ENCODE measurements around the gene HDAC7.

The HDAC7 gene

DNA sequence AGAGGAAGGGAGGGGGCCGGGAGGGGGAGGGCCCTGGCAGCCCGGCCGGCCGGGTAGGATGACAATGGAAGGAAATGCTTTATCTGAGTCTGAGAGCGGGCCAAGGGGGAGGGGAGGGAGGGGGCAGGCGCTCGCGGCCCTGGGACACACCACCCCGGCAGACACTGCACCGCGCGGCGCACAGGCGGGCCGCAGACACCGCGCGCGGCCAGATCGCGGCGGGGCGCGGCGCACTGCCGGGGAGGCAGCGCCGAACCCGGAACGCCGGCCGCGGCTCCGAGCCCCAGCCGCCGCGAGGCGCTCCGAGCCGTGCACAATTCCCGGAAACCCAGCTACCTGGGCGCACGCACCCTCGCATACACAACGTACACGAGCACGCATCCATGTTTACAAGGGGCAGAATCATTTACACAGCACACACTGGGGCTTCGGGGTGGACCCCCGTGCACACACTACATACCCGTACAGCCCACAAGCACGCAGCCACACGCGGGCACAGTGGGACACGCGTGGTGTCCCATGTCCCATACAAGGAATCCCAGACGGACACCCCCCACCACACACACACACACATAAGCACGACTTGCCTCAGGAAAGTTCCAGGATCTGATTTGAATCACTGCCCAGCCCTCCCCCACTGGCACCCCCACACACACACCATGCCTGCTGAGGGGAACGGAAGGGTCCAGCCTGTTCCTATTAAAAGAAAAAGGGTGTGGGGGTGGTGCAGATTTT, at the start of gene HDAC7:
Gene HDAC7, minus strand, starts transcription at position 8 of the 735 bp plus-strand sequence. CDS start 118 bp downstream, outside the sequence.
- DNase-seq (ENCODE audit: low read depth), result no peak

DNA sequence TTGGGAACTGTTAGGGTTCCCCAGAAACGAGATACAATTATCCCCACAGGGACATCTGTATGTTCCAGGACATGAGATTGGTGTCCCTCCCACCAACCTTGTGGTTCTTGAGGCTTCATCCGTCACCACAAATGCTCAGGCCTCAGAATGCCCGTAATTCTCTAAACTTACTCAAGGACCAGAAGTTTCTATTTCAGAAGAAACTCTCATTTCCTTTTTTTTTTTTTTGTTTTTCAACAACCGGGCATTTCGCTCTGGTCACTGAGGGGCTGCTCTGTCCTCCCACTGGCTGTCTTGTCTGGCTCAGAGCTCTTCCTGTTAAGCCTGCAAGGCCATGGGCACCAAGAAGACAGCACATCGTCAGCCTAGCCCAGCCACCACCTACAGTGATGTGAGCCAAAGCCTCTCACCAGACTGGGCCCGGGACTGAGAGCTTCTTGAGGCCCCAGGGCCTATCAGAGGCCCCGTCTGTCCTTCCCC, 48.9 kb upstream of the HDAC7 start:
- no peak for DNase-seq (ENCODE audit: low read depth)

DNA sequence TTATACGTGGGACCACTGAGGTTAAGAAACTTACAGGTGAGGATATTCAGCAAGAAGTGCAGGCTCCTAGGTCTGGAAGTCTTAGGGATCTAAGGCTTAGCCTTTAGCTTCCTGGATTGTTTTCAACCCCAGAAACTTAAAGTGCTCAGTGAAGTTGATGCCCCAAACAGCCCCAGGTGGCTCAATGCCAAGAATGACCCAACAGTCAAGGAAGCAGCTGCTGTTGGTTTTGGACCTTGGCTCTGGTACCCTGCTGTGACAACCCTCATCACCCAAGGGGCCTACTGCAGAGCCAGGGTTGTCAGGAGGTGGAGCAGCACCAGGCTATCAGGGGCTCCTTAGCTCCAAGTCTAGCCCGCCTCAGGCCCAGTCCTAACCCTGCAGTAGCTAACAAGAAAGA, 48.3 kb upstream of the HDAC7 start:
- no peak for DNase-seq (ENCODE audit: low read depth)

DNA sequence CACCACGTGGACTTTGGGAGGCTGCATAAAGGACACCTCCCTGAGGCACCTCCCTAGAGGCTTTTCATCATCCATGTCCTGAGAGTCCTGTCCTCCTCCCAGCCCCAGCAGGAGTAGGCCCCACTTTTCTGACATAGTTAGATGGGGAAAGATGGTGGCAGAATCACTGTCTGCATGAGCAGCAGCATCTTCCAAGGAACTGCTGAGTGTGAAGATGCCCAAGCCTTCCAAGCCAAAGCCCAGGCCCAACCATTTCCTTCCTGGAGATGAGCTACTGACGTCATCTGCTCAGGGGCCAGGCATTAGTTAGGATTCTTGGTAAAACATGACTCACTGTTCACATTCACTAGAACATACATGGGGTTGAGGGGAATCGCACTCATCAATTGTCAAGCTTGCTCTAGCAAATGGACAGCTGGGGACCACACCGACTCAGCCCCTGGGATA, 47.8 kb upstream of the HDAC7 start:
- peak; percentile 71 for DNase-seq (ENCODE audit: low read depth)

DNA sequence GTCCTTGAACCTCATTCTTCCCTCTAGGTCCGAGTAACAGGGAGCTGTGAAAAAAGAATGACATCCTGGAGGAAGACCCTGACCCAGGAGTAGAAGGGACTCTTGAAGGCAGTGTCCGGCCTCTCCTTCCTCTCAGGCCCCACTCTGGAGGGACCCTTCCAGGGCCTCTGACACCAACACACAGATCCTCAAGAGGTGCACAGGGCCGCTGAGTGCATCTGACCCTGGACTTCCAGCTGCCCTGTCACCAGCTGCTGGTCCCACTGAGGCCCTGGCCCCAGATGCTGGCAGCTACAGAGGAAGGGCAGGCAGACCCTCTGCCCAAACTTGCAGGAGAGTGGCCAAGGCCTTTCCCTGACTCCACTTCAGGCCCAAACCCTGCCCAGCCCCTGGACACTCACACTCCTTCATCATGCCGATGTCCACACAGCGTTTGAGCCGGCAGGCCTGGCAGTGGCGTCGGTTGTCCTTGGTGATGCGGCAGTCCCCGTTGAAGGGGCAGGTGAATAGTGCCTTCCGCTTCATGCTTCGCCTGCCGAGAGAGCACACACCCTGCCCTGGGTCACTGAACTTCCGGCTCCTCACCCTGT, 45.0 kb upstream of the HDAC7 start:
- DNase-seq (ENCODE audit: low read depth), result no peak

DNA sequence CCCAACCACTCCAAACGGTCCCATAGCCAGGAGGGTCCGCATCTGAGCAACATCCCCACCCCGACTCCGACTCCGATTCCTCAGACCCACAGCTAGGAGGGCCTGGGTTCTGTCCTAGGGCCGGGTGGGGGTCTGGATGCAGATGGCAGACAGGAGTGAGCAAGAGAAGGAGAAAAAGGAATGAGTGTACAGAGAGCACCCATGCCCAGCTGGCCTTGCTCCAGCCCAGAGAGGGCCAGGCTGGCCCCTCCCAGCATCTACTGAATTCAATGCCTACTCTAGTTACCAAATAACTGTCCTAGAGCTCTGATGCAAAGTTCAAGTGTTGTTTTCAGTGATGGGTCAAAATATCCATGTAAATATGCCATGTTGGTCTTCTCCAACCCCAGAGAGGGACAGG, 44.3 kb upstream of the HDAC7 start:
- no peak for DNase-seq (ENCODE audit: low read depth)

DNA sequence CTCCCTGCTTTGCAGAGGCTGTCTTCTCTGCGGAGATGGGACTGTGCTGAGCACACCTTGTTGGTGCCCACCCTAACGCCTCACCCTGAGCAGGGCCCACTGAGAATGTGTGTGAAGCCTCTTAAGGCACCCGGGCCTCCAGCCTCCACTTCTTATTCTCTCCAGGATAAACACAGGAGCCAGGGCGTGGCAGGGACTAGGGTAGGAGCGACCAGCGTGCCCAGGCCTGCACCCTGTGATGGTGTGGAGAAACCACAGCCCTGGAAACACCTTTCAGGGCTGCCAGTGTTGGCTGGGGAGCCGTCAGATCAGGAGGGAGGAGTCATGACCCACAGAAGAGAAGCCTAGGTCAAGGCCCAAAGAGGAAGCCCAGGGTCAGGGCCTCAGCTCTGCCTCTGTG, 43.8 kb upstream of the HDAC7 start:
- no peak for DNase-seq (ENCODE audit: low read depth)

DNA sequence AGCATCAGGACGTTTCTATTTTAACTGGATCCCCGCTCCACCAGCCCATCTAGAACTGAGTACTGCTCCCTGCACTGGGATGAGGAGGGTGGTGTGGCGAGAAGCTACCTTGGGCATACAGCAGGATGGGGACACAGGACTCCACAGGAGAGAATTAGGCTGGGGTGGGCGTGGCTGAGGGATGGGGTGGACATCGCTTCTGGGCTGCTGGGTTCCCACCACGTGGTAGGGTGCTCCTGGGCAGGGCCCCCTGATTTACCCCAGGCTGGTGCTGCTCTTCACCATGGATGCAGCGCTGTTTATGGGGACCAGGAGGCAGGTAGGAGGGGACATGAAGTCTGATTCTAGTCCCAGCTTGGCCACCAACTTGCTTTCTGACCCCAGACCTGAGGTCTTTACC, 43.2 kb upstream of the HDAC7 start:
- no peak for DNase-seq (ENCODE audit: low read depth)

DNA sequence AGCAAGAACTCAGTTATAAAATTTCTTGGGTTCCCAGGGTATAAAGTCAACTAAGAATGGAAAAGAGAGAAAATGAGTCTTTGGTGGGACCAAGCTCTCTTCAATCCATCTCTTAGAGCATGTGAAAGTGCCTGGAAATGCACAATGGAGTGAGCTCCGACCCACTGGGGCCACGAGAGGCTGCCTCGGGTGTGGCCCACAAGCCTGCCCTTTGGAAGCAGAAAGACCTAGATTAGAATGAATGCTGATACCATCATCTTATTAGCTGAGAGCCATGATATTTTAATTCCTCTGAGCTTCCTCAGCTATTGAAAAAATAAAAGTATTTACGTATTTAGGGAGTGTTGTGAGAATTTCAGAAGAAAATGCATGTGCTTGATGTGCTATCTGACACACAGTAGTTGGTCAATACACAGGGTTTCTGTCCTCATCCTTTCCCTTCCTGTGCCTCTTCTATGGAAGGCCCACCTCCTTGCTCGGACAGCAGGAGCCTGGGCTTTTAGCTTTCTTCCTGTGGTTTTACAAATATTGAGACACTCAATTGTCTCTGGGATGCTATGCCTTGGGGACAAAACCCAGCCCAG, 42.6 kb upstream of the HDAC7 start:
- DNase-seq (ENCODE audit: low read depth), result no peak

DNA sequence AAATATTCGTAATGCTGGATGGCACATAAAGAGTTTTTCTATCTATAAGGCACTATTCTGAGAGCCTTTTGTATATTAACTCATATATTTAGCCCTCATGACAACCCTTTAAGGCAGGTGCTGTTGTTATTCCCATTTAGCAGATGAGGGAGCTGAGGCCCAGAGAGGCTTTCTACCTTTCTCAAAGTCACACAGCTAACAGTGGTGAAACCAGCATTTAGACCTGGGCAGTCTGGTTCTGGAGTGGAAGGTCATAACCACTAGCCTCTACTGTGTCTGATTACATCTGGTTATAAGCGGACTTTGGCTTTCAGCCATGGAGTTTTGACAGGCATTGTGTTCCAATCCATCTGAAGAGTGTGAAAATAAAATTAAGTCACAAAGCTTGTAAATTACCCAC, 41.2 kb upstream of the HDAC7 start:
- DNase-seq (ENCODE audit: low read depth), result no peak

DNA sequence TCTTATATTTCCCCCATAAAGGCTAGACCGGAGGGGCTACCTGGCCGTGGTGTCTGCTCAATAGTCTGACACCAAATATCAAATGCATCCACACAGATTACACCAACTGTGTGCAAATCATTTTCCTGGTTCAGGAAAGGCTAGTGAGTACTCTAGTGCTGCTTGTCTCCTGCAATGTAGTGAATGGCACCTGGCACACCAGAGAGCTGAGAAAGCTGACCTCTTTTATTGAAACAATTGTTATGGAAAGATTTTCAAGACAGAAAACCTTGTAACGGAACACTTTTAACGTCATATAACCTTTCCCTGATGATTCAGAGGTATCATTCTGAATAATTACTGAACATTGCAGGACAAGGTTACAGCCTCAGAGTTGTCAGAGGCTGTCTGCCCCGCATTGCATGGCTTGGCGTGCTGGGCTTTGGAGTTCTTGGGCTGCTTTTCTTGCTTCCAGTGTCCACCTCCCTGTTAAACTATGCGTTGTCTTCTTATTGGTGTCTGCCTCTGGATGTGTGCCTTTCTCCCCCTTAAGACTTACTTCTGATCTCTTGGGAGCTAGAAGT, 40.7 kb upstream of the HDAC7 start:
- no peak for DNase-seq (ENCODE audit: low read depth)

DNA sequence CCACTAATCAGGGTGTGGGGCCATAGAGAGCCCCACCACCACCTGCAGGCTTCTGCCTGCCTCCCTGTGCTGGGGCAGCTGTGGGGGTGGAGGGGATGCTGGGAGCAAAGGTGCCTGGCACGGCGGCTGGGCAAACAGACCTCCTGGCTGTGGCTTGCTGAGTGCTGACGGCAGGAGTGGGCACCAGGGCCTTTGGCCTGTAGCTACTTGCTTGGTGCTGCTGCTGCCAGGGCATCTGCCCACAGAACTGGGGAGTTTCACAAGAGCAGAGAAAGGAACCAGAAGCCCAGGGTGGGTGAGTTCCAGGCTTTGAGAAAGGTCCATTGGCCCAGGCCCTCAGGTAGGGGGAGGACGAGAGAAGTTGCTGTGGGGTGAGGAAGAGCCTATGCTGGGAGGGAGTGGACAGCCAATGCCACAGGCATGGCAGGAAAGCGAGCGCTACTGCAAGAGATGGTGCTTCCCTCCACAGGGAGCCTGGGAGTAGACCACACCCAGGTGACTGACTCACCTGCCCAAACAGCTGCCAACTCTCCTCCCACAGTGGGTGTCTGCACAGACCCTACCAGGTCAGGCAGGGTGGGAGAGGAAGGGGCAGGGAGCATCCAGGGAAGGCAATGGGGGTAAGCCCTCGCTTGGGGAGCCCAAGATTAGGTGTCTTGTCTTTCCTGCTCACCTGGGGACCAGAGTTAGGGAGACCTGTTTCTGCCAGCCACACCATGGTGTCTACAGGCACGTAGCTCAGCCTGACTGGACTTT, 39.0 kb upstream of the HDAC7 start:
- no peak for DNase-seq (ENCODE audit: low read depth)

DNA sequence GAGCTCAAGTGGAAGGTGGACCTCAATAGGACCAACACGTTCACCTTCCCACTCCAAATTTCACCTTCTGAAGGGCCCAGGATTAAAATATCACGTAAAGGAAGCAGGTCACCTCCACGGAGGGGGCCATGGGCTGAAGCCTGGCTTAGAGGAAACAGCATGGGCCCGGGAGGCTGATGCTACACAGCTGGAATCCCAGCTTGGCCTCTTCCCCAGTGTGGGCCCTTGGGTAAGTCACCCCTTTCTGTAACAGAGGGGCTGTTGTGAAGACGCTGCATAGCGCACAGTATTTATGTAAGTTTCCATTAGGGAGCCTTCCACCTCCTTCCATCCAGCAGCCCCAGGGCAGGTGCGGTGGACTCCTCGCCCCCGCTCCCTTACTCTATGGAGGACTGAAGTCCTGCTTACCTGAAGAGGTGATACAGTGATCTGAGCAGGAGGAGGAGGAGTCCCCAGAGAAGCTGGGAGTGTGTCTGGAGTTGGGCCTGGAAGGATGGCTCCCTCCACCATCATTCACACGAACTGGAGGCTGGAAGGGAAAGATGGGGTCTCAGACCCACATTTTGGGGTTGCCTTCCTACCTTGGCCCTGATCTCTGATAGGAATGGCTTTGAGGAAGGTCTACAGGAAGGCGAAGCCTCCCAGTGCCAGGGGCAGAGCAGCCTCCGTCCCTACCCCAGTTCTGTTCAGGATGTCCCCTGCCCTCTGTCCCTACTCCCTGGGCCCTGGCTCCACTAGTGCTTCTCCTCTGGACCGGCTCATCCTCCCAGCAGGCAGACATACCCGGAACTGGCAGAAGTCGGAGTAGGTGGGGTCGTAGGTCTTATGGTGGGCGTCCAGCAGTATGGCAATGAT, 37.2 kb upstream of the HDAC7 start:
- DNase-seq (ENCODE audit: low read depth), result no peak

DNA sequence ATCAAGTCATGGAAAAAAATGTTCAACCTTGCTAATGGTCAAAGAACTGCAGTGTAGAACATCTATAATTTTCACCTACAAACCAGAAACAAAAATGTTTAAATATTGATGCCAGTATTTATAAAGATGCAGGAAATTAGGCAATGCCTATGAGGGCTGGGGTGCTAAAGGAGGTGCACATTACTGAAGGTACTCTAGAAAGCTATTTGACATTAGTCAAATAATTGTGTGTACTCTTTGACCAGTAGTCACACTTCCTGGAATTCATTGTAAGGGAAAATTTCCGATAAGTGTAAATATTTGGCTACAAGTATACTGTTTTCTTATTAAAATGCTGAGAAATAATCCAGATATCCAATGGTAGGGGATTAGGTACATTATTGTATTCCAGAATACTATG, 36.4 kb upstream of the HDAC7 start:
- no peak for DNase-seq (ENCODE audit: low read depth)

DNA sequence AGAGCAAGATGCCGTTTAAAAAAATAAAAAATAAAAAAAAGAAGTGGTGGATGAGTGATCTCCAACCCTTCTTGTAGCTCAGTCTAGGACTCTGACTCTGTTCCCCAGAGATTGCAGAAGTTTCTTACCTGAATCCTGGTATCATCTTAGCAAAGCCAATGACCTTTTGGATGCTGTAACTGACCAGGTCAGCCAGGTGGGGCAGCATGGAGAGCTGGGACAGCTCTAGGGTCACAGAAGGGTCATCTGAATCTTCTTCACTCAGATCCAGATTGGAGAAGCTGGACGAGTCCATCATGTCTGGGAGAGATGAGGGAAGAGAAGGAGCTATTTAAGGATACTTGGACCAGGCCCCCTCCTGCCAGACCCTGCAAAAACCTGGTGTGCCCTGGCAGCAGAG, 35.8 kb upstream of the HDAC7 start:
- no peak for DNase-seq (ENCODE audit: low read depth)

DNA sequence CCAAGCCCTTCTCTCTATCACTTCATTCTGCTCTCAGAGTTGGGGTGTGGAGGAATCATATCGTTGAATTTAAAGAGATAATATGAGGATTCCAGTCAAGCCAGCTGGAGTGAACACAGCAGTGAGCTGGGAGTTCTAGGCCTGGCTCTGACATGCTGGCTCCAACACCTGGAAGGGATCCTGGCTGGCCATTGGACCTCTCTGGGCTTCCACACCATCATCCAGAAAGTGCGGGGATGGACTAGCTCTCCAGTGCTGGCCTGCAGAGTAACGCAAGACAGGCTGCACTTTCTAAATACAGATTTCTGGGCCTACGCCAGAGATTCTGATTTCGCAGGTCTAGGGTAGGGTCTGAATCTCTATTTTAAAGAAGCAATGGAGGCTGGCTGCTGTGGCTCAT, 34.8 kb upstream of the HDAC7 start:
- no peak for DNase-seq (ENCODE audit: low read depth)

DNA sequence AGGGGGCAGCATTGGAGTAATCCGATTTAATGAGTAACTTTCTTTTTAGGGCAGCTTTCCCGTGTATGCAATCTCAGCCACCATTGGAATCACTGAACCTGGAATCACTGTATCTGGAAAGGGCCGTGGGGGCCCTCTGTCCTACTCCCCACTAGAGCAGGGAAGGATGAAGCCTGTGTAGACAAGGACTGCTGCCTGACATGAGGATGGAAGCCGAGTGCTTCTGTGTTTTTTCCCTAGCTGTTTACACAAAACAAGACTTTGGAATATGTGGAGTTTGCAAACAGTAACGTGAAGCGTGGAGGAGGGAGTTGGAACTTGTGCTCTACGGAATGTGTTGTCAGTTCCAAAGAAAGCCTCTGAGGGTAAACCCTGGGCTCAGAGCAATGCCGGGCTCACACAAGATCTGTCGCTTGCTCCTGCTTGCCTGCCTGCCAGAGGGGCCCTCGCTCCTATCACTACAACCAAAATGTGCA, 32.4 kb upstream of the HDAC7 start:
- DNase-seq (ENCODE audit: low read depth), result no peak

DNA sequence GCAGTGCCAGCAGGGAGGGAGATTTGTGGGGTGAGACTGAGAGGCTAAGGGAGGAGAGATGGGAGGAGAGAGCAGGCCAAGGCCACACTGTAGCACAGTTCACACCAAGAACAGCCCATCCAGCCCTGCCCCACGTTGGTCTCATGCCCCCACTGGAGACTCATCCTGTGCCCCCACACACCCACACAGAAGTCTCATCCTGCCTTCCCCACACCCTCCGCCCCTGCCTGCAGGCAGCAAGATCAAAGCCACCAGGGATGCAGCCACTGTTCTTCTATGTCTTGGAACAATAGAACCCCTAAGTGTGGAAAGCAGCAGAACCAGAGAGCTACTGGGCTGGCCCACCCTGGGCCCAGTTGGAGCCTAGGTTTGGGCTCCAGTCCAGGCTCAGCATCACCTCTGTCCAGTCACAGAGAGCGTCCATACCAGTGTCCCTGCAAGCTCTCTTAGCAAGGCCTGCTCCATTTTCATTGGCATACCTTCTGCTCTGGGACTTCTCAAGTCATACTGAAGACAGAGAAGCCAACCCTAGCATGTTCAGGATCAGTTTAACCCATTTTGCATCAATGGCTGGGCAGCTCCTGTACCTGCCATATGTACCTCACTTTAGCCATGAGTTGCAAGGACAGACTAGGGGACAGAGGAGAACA, 31.7 kb upstream of the HDAC7 start:
- DNase-seq (ENCODE audit: low read depth), result no peak

DNA sequence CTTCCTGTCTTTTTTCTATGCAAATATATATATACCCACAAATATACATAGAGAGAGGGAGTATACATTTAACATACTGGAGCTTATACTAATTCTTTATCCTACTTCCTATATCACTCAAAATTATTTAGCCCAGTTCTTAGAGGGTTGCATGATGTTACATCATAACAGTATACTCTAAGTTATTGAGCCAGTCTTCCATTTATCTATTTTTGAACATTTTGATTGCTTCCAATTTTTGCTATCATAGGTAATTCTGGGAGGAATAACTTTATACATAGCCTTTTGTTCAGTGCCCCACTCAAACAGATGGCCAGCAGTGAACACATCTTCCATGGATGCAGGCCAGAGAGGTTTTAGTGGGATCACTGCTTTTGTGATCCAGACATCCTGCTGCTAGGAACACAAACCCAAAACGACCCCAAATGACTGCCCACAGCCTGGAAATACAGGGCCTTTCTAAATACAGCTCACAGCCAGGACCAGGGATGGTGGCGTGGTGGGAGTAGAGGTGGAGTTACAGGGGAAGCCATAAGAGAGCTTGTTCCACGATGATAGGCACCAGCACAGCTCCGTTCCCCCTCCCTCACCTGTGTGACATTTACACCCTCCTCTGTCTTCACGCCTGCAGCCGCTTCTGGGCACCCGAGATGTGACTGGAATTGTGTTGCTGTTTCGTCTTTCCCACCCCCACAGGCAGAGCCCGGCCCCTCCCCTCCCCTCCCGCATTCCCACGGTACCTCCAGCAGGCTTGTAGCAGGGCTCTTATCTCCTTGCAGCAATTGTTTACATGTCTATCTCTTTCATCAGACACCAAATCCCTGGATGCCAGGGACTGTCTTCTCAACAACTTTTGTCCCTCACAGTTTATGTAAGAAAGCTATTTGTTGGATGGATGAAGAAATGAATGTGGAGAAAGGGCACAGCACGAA, 30.7 kb upstream of the HDAC7 start:
- no peak for DNase-seq (ENCODE audit: low read depth)

DNA sequence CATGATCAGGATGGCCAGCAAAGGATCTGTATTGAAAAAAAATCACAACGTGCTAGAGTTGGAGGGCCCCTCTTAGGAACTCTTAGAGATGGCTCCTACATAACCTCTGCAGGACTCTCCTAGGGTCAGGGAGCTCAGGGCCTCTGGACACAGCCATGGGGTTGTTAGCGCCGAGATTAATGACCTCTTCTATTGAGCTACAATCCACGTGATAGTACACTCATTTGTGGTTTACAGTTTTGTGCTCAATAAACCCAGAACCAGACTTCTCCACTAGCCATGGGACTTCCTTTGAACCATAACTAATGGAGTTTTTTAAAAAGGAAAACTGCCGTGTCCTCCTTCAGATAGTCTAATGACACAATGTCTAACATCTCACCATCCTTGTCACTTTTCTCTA, 29.6 kb upstream of the HDAC7 start:
- DNase-seq (ENCODE audit: low read depth), result no peak
